OCI-LY7 (cell line): ENCODE results near the gene CTNND2.

Experiments
- EZH2phosphoT487 ChIP-seq: fragments of 200-600 bp; sonication (generic); IDR thresholded peaks from 2 replicates; pipeline ENCODE4 v1.6.1; 2018; ENCODE audit warnings: low read depth, borderline replicate concordance, mild to moderate bottlenecking, mixed run types, antibody characterized with exemption, low read length, moderate library complexity, mixed read lengths
- TF ChIP-seq, protein P1 (sequence below): fragments of 200-600 bp; sonication (generic); conservative IDR thresholded peaks from 2 replicates; pipeline ENCODE4 v1.5.1; 2014; ENCODE audit warnings: mild to moderate bottlenecking, antibody characterized with exemption, low read length, moderate library complexity, mixed read lengths

DNA sequence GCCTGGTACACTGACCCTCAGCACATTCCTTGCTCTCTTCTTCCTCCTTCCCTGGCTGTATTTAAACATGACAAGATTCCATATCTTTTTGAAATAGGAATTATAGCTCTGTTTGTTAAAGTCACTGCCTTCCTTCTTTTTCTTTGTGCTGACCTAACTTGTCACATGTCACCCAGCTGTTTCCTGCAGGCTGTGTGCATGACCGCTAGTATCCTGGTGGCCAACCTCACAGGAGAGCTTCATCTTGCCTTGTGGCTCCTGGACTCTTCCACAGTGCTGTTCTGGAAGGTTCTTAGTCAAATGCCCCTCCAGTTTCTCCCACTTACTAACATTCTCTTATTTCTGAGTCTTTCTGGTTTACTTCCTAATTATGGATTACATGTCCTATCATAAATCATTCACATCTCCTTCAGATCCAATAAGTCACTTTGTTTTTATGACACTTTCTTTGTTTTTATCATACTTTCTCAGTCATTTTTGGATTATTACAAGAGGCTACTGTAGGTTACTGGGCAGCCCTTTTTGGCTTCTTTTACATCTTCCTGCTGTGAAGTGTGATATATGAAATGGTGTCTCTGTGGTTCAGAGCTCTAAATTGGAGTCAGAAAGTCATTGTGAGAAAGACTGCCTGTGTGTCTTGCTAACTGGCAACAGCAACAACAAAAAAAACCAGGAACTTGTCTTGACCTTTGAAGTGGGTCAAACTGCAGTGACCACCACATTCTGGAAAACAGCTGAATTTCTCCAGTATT is 679.6 kb downstream of the CTNND2 start:
- TF ChIP-seq, protein P1, sequence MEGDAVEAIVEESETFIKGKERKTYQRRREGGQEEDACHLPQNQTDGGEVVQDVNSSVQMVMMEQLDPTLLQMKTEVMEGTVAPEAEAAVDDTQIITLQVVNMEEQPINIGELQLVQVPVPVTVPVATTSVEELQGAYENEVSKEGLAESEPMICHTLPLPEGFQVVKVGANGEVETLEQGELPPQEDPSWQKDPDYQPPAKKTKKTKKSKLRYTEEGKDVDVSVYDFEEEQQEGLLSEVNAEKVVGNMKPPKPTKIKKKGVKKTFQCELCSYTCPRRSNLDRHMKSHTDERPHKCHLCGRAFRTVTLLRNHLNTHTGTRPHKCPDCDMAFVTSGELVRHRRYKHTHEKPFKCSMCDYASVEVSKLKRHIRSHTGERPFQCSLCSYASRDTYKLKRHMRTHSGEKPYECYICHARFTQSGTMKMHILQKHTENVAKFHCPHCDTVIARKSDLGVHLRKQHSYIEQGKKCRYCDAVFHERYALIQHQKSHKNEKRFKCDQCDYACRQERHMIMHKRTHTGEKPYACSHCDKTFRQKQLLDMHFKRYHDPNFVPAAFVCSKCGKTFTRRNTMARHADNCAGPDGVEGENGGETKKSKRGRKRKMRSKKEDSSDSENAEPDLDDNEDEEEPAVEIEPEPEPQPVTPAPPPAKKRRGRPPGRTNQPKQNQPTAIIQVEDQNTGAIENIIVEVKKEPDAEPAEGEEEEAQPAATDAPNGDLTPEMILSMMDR: no peak
- TF ChIP-seq EZH2phosphoT487: no peak
